ENCODE results near the gene SLC9A7.

The SLC9A7 gene

GRCh38 chrX:46770000-46770816 lies 11.3 kb upstream of the SLC9A7 start:
- in situ Hi-C loops (cut with MboI; ENCODE audit: low sequenced_read_pairs, unreplicated experiment): no loop called here
- TF ChIP-seq CTCF (IDR thresholded peaks at IDR 0.05; ENCODE audit: borderline replicate concordance, control extremely low read depth, extremely low read depth, insufficient read depth, missing control alignments): no peak
- DNase-seq (ENCODE audit: low spot score): no peak

- in situ Hi-C loops (cut with MboI; ENCODE audit: low sequenced_read_pairs, unreplicated experiment): no loop called here
- TF ChIP-seq CTCF (IDR thresholded peaks at IDR 0.05; ENCODE audit: borderline replicate concordance, control extremely low read depth, extremely low read depth, insufficient read depth, missing control alignments): no peak
- no peak for DNase-seq (ENCODE audit: low spot score)
Observed at GRCh38 chrX:46762963-46763362, 4.0 kb upstream of the SLC9A7 start.

GRCh38 chrX:46759645-46759974 lies 692 bp upstream of the SLC9A7 start:
- in situ Hi-C loops (cut with MboI; ENCODE audit: low sequenced_read_pairs, unreplicated experiment): no loop called here
- no peak for TF ChIP-seq CTCF (IDR thresholded peaks at IDR 0.05; ENCODE audit: borderline replicate concordance, control extremely low read depth, extremely low read depth, insufficient read depth, missing control alignments)
- no peak for DNase-seq (ENCODE audit: low spot score)

GRCh38 chrX:46758163-46758955 lies 559 bp downstream of the SLC9A7 start:
- DNase-seq (ENCODE audit: low spot score): no peak
- in situ Hi-C loops (cut with MboI; ENCODE audit: low sequenced_read_pairs, unreplicated experiment): no loop called here
- TF ChIP-seq CTCF (IDR thresholded peaks at IDR 0.05; ENCODE audit: borderline replicate concordance, control extremely low read depth, extremely low read depth, insufficient read depth, missing control alignments): no peak

GRCh38 chrX:46757593-46757992 lies 1.3 kb downstream of the SLC9A7 start:
- no peak for DNase-seq (ENCODE audit: low spot score)
- in situ Hi-C loops (cut with MboI; ENCODE audit: low sequenced_read_pairs, unreplicated experiment): no loop called here
- no peak for TF ChIP-seq CTCF (IDR thresholded peaks at IDR 0.05; ENCODE audit: borderline replicate concordance, control extremely low read depth, extremely low read depth, insufficient read depth, missing control alignments)

GRCh38 chrX:46757052-46757451 lies 1.9 kb downstream of the SLC9A7 start:
- in situ Hi-C loops (cut with MboI; ENCODE audit: low sequenced_read_pairs, unreplicated experiment): no loop called here
- TF ChIP-seq CTCF (IDR thresholded peaks at IDR 0.05; ENCODE audit: borderline replicate concordance, control extremely low read depth, extremely low read depth, insufficient read depth, missing control alignments): no peak

More at GRCh38 chrX:46757052-46757451, 1.9 kb downstream of the SLC9A7 start:
- no peak for DNase-seq (ENCODE audit: low spot score)
